MG63 (cell line): ENCODE measurements around the gene CD300A. TPM values are rescaled to one million over a fixed set of nuclear protein-coding genes. Genes with fewer than 3 reads are reported as not detected.
"Not testable (repeated sequence)": the region's sequence is repeated elsewhere in the genome, so short reads cannot be mapped to it uniquely, and the experiment has no call there.

Source experiments
- DNase-seq: peaks from one replicate; pipeline ENCODE4 v3.0.0-alpha.2; 2020
- H3K27me3 ChIP-seq: fragments of 250-450 bp; sonication (Bioruptor Pico); 2 replicates; pipeline ENCODE4 v1.5.1; 2020; ENCODE audit warnings: mild to moderate bottlenecking, moderate library complexity
- H3K36me3 ChIP-seq: fragments of 250-450 bp; sonication (Bioruptor Pico); 2 replicates; pipeline ENCODE4 v1.5.1; 2020; ENCODE audit warnings: mild to moderate bottlenecking, moderate library complexity
- H3K4me3 ChIP-seq: fragments of 250-450 bp; sonication (Bioruptor Pico); 2 replicates; pipeline ENCODE4 v1.5.1; 2020; ENCODE audit warnings: mild to moderate bottlenecking, moderate library complexity
- H3K9me3 ChIP-seq: fragments of 250-450 bp; sonication (Bioruptor Pico); 2 replicates; pipeline ENCODE4 v1.5.1; 2020; ENCODE audit warnings: mild to moderate bottlenecking, moderate library complexity
- total RNA-seq: library from RNA; depleted of rRNA; stranded (reverse); fragments of >200 nt; shearing (Covaris generic); gene quantifications from 2 replicates; pipeline ENCODE4 v1.2.3, GENCODE V29; 2014; ENCODE audit warnings: low replicate concordance

CD300A gene
- total RNA-seq, 1 experiment from 2014 or later = not detected

DNA sequence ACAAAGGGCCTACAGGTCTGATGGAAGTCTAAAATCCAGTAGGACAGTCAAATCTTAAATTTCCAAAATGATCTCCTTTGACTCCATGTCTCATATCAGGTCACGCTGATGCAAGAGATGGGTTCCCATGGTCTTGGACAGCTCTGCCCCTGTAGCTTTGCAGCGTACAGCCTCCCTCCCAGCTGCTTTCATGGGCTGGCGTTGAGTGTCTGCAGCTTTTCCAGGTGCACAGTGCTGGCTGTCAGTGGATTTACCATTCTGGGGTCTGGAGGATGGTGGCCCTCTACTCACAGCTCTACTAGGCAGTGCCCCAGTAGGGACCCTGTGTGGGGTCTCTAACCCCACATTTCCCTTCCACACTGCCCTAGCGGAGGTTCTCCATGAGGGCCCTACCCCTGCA is 21.8 kb downstream of the CD300A start:
- H3K4me3 ChIP-seq, DNase-seq, H3K36me3 ChIP-seq, H3K27me3 ChIP-seq, H3K9me3 ChIP-seq: not testable (repeated sequence)

- H3K9me3 ChIP-seq = no peaks in the 10 kb centered on the region
- no peak for DNase-seq
- H3K27me3 ChIP-seq = no peaks in the 10 kb centered on the region; the same call in 1 of the 2 replicates
- no peak overlapping the region for H3K4me3 ChIP-seq
- H3K36me3 ChIP-seq = no peaks in the 10 kb centered on the region
These were observed 24.3 kb downstream of the CD300A start for GRCh38 chr17:74490716-74491115.

DNA sequence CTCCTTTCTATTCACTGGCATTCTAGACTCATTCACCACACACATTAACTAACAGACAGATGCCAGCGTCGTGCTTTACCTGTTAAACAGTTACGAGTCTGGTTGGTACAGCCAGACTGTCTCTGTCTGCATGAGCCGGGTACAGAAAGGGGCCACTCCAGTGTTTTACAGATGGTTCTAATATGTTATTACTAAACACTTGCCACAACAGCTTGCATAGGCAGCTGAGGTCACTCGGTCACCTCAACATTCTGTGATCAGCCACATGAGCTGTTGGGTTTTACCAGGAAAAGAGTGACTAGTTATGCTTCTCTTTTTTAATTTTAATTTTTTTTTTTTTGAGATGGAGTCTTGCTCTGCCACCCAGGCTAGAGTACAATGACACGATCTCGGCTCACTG is 25.2 kb downstream of the CD300A start:
- no peaks in the 10 kb centered on the region; the same call in 1 of the 2 replicates for H3K27me3 ChIP-seq
- H3K36me3 ChIP-seq = no peaks in the 10 kb centered on the region
- DNase-seq = no peak
- no peak overlapping the region for H3K4me3 ChIP-seq
- no peaks in the 10 kb centered on the region for H3K9me3 ChIP-seq

DNA sequence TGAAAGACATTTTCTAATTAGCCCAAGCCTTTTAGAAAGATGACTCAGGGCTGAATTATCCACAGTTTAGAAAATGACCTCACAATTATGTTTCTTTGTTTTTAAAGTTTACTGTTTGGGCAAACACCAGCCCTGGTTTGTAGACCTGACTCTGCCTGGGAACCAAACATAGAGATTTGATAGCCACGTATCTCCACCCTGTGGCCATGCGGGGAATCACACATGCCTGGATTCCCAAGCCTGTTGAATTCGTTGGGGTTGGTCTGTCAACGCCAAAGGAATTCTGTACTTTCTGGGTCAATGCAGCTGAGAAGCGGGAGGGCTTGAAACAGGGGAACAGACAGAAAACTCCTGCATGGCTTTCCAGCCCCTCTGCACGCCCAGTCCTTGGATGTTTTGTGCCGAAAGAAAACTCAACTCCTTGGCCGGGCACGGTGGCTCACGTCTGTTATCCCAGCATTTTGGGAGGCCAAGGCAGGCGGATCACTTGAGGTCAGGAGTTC is 26.9 kb downstream of the CD300A start:
- Histone ChIP-seq H3K4me3 (no peak overlapping the region), H3K9me3 (no peaks in the 10 kb centered on the region), H3K36me3 (no peaks in the 10 kb centered on the region), H3K27me3 (no peaks in the 10 kb centered on the region; the same call in 1 of the 2 replicates)
- peak; percentile 63 for DNase-seq

GRCh38 chr17:74497471-74497870 is 31.0 kb downstream of the CD300A start:
- H3K9me3 ChIP-seq = no peaks in the 10 kb centered on the region
- no peaks in the 10 kb centered on the region for H3K36me3 ChIP-seq
- no peak overlapping the region for H3K4me3 ChIP-seq
- DNase-seq = no peak
- no peaks in the 10 kb centered on the region; the same call in 1 of the 2 replicates for H3K27me3 ChIP-seq

DNA sequence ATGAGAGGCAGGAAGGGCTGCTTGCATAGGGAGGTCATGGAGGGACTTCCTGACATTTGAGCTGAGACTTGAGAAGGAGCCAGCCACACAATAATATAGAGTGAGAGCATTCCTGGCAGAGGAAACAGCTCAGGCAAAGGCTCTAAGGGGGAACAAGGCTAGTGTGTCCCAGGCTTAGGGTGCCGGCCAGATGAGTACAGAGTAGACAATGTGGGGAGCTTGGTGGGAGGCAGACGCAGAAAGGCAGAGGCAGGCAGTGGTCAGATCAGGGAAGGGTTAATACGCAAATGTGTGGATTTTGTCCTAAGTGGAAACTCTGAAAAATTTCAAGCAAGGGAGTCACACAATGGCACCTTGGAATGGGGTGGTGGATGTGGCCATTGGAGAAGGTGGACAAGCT is 33.6 kb downstream of the CD300A start:
- DNase-seq = no peak
- no peaks in the 10 kb centered on the region for H3K36me3 ChIP-seq

DNA sequence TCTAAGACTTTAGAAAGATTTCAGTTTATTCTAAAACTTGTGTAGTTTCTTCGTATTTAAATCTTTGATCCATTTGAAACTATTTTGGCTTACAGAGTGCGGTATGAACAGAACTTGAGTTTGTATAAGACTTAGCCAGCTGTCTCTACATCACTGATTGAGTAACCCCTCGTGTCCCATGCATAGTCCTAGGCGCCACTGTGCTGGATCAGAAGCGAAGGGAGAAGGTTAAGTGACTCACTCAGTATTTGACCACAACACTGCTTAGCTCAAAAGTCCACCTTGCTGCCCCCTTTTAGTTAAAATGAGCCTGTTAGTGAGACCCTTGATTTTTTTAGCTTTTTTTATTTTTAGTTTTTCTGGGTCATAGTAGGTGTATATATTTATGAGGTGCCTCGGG is 36.4 kb downstream of the CD300A start:
- Histone ChIP-seq H3K9me3 (peaks cover under 1% of the 10 kb centered on the region; the same call in 1 of the 2 replicates), H3K4me3 (no peak overlapping the region), H3K36me3 (no peaks in the 10 kb centered on the region), H3K27me3 (no peaks in the 10 kb centered on the region; the same call in 1 of the 2 replicates)
- DNase-seq = no peak

More for the DNA sequence above, 33.6 kb downstream of the CD300A start:
- Histone ChIP-seq H3K9me3 (no peaks in the 10 kb centered on the region), H3K4me3 (no peak overlapping the region), H3K27me3 (no peaks in the 10 kb centered on the region; the same call in 1 of the 2 replicates)

- not testable (repeated sequence) for H3K4me3 ChIP-seq, H3K9me3 ChIP-seq, H3K27me3 ChIP-seq, H3K36me3 ChIP-seq, DNase-seq
These were observed 37.5 kb downstream of the CD300A start for GRCh38 chr17:74503949-74504348.

DNA sequence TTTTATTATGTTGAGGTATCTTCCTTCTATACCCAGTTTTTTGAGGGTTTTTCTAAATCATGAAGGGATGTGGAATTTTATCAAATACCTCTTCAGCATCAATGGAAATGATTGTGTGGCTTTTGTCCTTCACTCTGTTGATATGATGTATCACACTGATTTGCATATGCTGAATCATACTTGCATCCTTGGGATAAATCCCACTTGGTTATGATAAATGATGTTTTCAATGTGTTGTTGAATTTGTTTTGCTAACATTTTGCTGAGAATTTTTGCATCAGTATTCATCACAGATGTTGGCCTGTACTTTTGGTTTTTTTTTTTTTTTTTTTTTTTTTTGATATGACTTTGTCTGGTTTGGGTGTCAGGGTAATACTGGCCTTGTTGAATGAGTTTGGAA is 41.7 kb downstream of the CD300A start:
- no peaks in the 10 kb centered on the region for H3K36me3 ChIP-seq
- H3K27me3 ChIP-seq = no peaks in the 10 kb centered on the region
- peaks cover 2% of the 10 kb centered on the region for H3K9me3 ChIP-seq
- H3K4me3 ChIP-seq = no peak overlapping the region
- no peak for DNase-seq

DNA sequence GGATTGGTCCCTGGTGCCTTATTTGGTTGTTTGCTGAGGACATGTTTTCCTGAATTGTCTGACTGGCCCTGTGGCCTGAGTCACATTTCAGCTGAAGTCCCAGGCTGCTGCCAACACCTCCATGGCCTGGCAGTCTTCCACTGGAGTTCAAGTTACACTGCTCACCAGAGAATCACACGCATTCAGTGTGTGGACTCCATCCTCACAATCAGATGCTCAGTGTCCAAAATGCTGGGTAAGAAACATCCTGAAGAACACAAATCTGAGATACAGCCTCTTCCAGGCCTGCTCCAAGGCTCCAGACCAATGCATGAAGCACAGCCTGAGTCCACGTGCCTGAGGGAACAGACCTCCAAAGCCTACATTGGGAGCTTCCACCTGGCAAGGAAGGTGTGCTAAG is 45.6 kb downstream of the CD300A start:
- Histone ChIP-seq H3K36me3 (no peaks in the 10 kb centered on the region), H3K27me3 (no peaks in the 10 kb centered on the region), H3K4me3 (no peak overlapping the region), H3K9me3 (peaks cover 6% of the 10 kb centered on the region)
- peak; percentile 75 for DNase-seq

DNA sequence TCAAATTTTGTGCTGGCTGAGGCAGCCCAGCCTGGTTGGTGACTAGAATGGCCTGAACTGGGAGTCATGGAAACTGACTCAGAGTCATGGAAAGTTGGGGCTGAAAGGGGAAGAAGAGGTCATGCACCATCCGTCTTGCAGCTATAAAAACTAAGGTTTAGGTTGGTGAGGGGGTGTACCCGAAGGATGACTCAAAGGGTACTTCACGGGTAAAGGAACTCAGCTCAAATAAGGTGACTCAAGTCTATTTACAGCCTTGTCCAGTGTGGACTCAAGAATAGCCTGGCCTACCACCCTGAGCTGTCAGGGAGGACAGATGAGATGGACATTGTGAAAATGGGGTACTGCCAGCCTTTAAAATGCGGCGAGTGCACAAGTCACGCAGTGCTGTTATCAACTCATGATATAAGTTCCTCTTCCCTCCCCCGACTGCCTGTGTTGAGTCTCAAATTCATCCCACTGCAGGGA is 46.2 kb downstream of the CD300A start:
- Histone ChIP-seq H3K4me3 (no peak overlapping the region), H3K36me3 (no peaks in the 10 kb centered on the region), H3K9me3 (peaks cover 6% of the 10 kb centered on the region), H3K27me3 (no peaks in the 10 kb centered on the region)
- DNase-seq = peak; percentile 65

- peaks cover 4% of the 10 kb centered on the region; the same call in 1 of the 2 replicates for H3K9me3 ChIP-seq
- H3K36me3 ChIP-seq = no peaks in the 10 kb centered on the region
- DNase-seq = peak; percentile 12
- no peaks in the 10 kb centered on the region for H3K27me3 ChIP-seq
- no peak overlapping the region for H3K4me3 ChIP-seq
These were observed 47.7 kb downstream of the CD300A start for GRCh38 chr17:74513987-74514631.

GRCh38 chr17:74514632-74515334 is 48.3 kb downstream of the CD300A start:
- DNase-seq = peak; percentile 17
- Histone ChIP-seq H3K9me3 (peaks cover 4% of the 10 kb centered on the region; the same call in 1 of the 2 replicates), H3K4me3 (no peak overlapping the region), H3K36me3 (no peaks in the 10 kb centered on the region), H3K27me3 (no peaks in the 10 kb centered on the region)

GRCh38 chr17:74515941-74516340 is 49.5 kb downstream of the CD300A start:
- no peaks in the 10 kb centered on the region for H3K36me3 ChIP-seq
- no peak overlapping the region for H3K4me3 ChIP-seq
- peaks cover 4% of the 10 kb centered on the region; the same call in 1 of the 2 replicates for H3K9me3 ChIP-seq
- no peak for DNase-seq
- H3K27me3 ChIP-seq = no peaks in the 10 kb centered on the region

- H3K9me3 ChIP-seq = peaks cover 4% of the 10 kb centered on the region; the same call in 1 of the 2 replicates
- no peaks in the 10 kb centered on the region for H3K36me3 ChIP-seq
- no peak for DNase-seq
- H3K4me3 ChIP-seq = no peak overlapping the region
- no peaks in the 10 kb centered on the region for H3K27me3 ChIP-seq
These were observed 50.3 kb downstream of the CD300A start for GRCh38 chr17:74516561-74517328.

DNA sequence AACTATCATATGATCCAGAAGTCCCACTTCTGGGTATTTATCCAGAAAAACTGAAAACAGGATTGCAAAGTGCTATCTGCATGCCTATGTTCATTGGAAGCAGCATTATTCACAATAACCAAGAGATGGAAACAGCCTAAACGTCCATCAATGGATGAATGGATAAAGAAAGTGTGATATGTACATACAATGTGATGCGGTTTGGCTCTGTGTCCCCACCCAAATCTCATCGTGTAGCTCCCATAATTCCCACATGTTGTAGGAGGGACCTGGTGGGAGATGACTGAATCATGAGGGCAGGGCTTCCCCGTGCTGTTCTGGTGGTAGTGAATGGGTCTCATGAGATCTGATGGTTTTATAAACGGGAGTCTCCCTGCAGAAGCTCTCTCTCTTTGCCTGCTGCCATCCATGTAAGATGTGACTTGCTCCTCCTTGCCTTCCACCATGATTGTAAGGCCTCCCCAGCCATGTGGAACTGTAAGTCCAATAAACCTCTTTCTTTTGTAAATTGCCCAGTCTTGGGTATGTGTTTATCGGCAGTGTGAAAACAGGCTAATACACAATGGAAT is 52.1 kb downstream of the CD300A start:
- not testable (repeated sequence) for H3K36me3 ChIP-seq, H3K4me3 ChIP-seq

More for the DNA sequence above, 52.1 kb downstream of the CD300A start:
- H3K27me3 ChIP-seq, DNase-seq, H3K9me3 ChIP-seq: not testable (repeated sequence)
